Measurements from ENCODE around the gene GRM2. TPM values are rescaled to one million over a fixed set of nuclear protein-coding genes. Genes with fewer than 3 reads are reported as not detected.

Gene GRM2
- total and polyA plus RNA-seq, 4 donors, result 0.13 to 0.77 (median 0.25) TPM

- WGBS, 2 donors, result 76 to 78% methylated on average over 7 of the region's 7 CpGs
- Histone ChIP-seq H3K36me3 (ENCODE audit: control insufficient read depth in 4 of 4, insufficient read depth in 4 of 4, low read length in 4 of 4) (peaks cover 0 to 15% (median 8%) of the 10 kb centered on the region in 4 donors), H3K27me3 (ENCODE audit: control insufficient read depth in 3 of 3, insufficient read depth in 3 of 3, low read length in 2 of 3) (no peaks in the 10 kb centered on the region), H3K9me3 (ENCODE audit: control insufficient read depth in 4 of 4, insufficient read depth in 3 of 4, low read length in 3 of 4) (no peaks in the 10 kb centered on the region), H3K4me3 (no peak overlapping the region), H3K9ac (ENCODE audit: insufficient read depth in 1 of 2, low read length in 2 of 2) (no peak overlapping the region), H3K4me1 (ENCODE audit: control insufficient read depth in 5 of 5, insufficient read depth in 5 of 5, low read length in 5 of 5) (peaks cover 0 to 27% (median 6%) of the 10 kb centered on the region in 5 donors), H3K27ac (ENCODE audit: low read depth in 1 of 2, low read length in 1 of 2) (no peak overlapping the region)
- DNase-seq, result no peak
- no peak for TF ChIP-seq CTCF (IDR thresholded peaks at IDR 0.05; ENCODE audit: control extremely low read depth, extremely low read depth)
- ATAC-seq (ENCODE audit: insufficient read depth, low FRiP score), result no peak
Observed at GRCh38 chr3:51682526-51682925, 24.3 kb upstream of the GRM2 start.

- ATAC-seq (ENCODE audit: insufficient read depth, low FRiP score) (no peak), DNase-seq (no peak)
- Histone ChIP-seq H3K4me1 (ENCODE audit: control insufficient read depth in 5 of 5, insufficient read depth in 5 of 5, low read length in 5 of 5) (peaks cover 0 to 27% (median 6%) of the 10 kb centered on the region in 5 donors), H3K27ac (ENCODE audit: low read depth in 1 of 2, low read length in 1 of 2) (no peak overlapping the region), H3K27me3 (ENCODE audit: control insufficient read depth in 3 of 3, insufficient read depth in 3 of 3, low read length in 2 of 3) (no peaks in the 10 kb centered on the region), H3K9me3 (ENCODE audit: control insufficient read depth in 4 of 4, insufficient read depth in 3 of 4, low read length in 3 of 4) (no peaks in the 10 kb centered on the region), H3K4me3 (no peak overlapping the region), H3K36me3 (ENCODE audit: control insufficient read depth in 4 of 4, insufficient read depth in 4 of 4, low read length in 4 of 4) (peaks cover 0 to 17% (median 10%) of the 10 kb centered on the region in 4 donors), H3K9ac (ENCODE audit: insufficient read depth in 1 of 2, low read length in 2 of 2) (no peak overlapping the region)
- 64 to 69% methylated on average over 2 of the region's 2 CpGs for WGBS, 2 donors
- TF ChIP-seq CTCF (IDR thresholded peaks at IDR 0.05; ENCODE audit: control extremely low read depth, extremely low read depth), result no peak
Observed at GRCh38 chr3:51683566-51683965, 23.3 kb upstream of the GRM2 start.

GRCh38 chr3:51684971-51685751 lies 21.7 kb upstream of the GRM2 start:
- DNase-seq, result no peak
- H3K9ac ChIP-seq (ENCODE audit: insufficient read depth in 1 of 2, low read length in 2 of 2), result no peak overlapping the region
- peaks cover 0 to 27% (median 6%) of the 10 kb centered on the region in 5 donors for H3K4me1 ChIP-seq (ENCODE audit: control insufficient read depth in 5 of 5, insufficient read depth in 5 of 5, low read length in 5 of 5)
- peak overlapping the region; percentile 71 to 85 for H3K27ac ChIP-seq (ENCODE audit: low read depth in 1 of 2, low read length in 1 of 2)
- WGBS, 2 donors, result 43 to 53% methylated on average over 7 of the region's 7 CpGs
- no peak overlapping the region for H3K4me3 ChIP-seq
- H3K27me3 ChIP-seq (ENCODE audit: control insufficient read depth in 3 of 3, insufficient read depth in 3 of 3, low read length in 2 of 3), result no peaks in the 10 kb centered on the region
- H3K36me3 ChIP-seq (ENCODE audit: control insufficient read depth in 4 of 4, insufficient read depth in 4 of 4, low read length in 4 of 4), result peaks cover 0 to 22% (median 12%) of the 10 kb centered on the region in 4 donors
- no peak for TF ChIP-seq CTCF (IDR thresholded peaks at IDR 0.05; ENCODE audit: control extremely low read depth, extremely low read depth)
- H3K9me3 ChIP-seq (ENCODE audit: control insufficient read depth in 4 of 4, insufficient read depth in 3 of 4, low read length in 3 of 4), result no peaks in the 10 kb centered on the region
- ATAC-seq (ENCODE audit: insufficient read depth, low FRiP score), result no peak

Data from lung (tissue), 12 donors.